HFFc6 (cell line): ENCODE measurements around the gene NUDT14. TPM values are rescaled to one million over a fixed set of nuclear protein-coding genes. Genes with fewer than 3 reads are reported as not detected.
A peak's percentile ranks its signal among the peaks of the same experiment; 100 is the strongest.

Source experiments
- DNase-seq: peaks from one replicate; pipeline ENCODE4 v3.0.0-alpha.2; 2018
- H3K27ac Mint-ChIP-seq: 2 replicates; pipeline ENCODE4 v1.8.0; 2020; ENCODE audit warnings: mild to moderate bottlenecking, mixed read lengths
- H3K27me3 Mint-ChIP-seq: 2 replicates; pipeline ENCODE4 v1.8.0; 2021; ENCODE audit warnings: mild to moderate bottlenecking, moderate library complexity, mixed read lengths; ENCODE audit not compliant: insufficient read depth
- H3K36me3 Mint-ChIP-seq: 2 replicates; pipeline ENCODE4 v1.8.0; 2021; ENCODE audit warnings: low read depth, mixed read lengths
- H3K4me1 Mint-ChIP-seq: 2 replicates; pipeline ENCODE4 v1.8.0; 2020; ENCODE audit warnings: low read depth, mixed read lengths
- H3K4me3 Mint-ChIP-seq: 2 replicates; pipeline ENCODE4 v1.8.0; 2020; ENCODE audit warnings: mild to moderate bottlenecking, moderate library complexity, mixed read lengths
- H3K9me3 Mint-ChIP-seq: 2 replicates; pipeline ENCODE4 v1.8.0; 2020; ENCODE audit warnings: mild to moderate bottlenecking, mixed read lengths
- CTCF ChIP-seq: fragments of 200-600 bp; sonication (generic); IDR thresholded peaks from 2 replicates; pipeline ENCODE4 v1.5.0; 2021; ENCODE audit warnings: antibody characterized with exemption, mild to moderate bottlenecking
- microRNA-seq: library from miRNA; unstranded; fragments of <30 nt; microRNA quantifications from one replicate; pipeline ENCODE4, GENCODE V29; 2019
- total RNA-seq, 6 experiments: library from RNA; stranded (reverse); fragmentation: NEBNext Ultra II Directional; extraction: Animal tissue kit (Norgen Biotek cat#: 25700); gene quantifications; 2 replicates in 1 of 6; 3 replicates in 5 of 6; pipeline ENCODE4 v1.2.3, GENCODE V29; 2021

NUDT14 gene
- total RNA-seq, 6 experiments from 2014 or later, result 9.8 to 13.3 (median 11.0) TPM

GRCh38 chr14:105126126-105126980, 54.8 kb downstream of the NUDT14 start:
- no peak overlapping the region for H3K4me3 Mint-ChIP-seq
- no peak overlapping the region for H3K27ac Mint-ChIP-seq

GRCh38 chr14:105124823-105125222, 56.3 kb downstream of the NUDT14 start:
- Mint-ChIP-seq H3K27ac (no peak overlapping the region), H3K4me1 (no peaks in the 10 kb centered on the region), H3K4me3 (no peak overlapping the region), H3K27me3 (peaks cover 42% of the 10 kb centered on the region), H3K9me3 (peaks cover 18% of the 10 kb centered on the region), H3K36me3 (peaks cover 4% of the 10 kb centered on the region)
- TF ChIP-seq CTCF, result no peak
- DNase-seq, result no peak

More at GRCh38 chr14:105126126-105126980, 54.8 kb downstream of the NUDT14 start:
- DNase-seq, result no peak
- TF ChIP-seq CTCF, result no peak
- peaks cover 4% of the 10 kb centered on the region for H3K36me3 Mint-ChIP-seq
- H3K4me1 Mint-ChIP-seq, result no peaks in the 10 kb centered on the region
- H3K9me3 Mint-ChIP-seq, result peaks cover 16% of the 10 kb centered on the region
- H3K27me3 Mint-ChIP-seq, result peaks cover 43% of the 10 kb centered on the region

- Mint-ChIP-seq H3K36me3 (peaks cover 4% of the 10 kb centered on the region), H3K4me3 (peak overlapping the region; percentile 14; the same call in 1 of the 2 replicates), H3K9me3 (peaks cover 18% of the 10 kb centered on the region), H3K4me1 (no peaks in the 10 kb centered on the region), H3K27me3 (peaks cover 37% of the 10 kb centered on the region), H3K27ac (no peak overlapping the region)
- TF ChIP-seq CTCF, result no peak
- DNase-seq, result no peak
Measured at GRCh38 chr14:105123981-105124765, 56.9 kb downstream of the NUDT14 start.

GRCh38 chr14:105123064-105123665, 57.9 kb downstream of the NUDT14 start:
- Mint-ChIP-seq H3K9me3 (peaks cover 18% of the 10 kb centered on the region), H3K27ac (no peak overlapping the region)

More at GRCh38 chr14:105123064-105123665, 57.9 kb downstream of the NUDT14 start:
- Mint-ChIP-seq H3K36me3 (peaks cover 4% of the 10 kb centered on the region), H3K27me3 (peaks cover 37% of the 10 kb centered on the region), H3K4me3 (no peak overlapping the region), H3K4me1 (no peaks in the 10 kb centered on the region)
- TF ChIP-seq CTCF, result no peak
- no peak for DNase-seq

Small RNAs within 50 kb of the gene (microRNA-seq; reads per million reads assigned to microRNA genes)
- not detected for gene MIR6765

Other genes starting within 250 kb of the NUDT14 start
- gene AHNAK2, start 202.9 kb downstream of the NUDT14 start, total RNA-seq, result 10 to 100 TPM; 50.2 to 76.2 (median 73.7) TPM
- 10 to 100 TPM in 2 of 6 experiments, 1 to 10 TPM in 4; 5.9 to 12.3 (median 7.9) TPM for gene CLBA1, start 195.5 kb downstream of the NUDT14 start, total RNA-seq
- gene CDCA4, start 160.2 kb downstream of the NUDT14 start, total RNA-seq, result 10 to 100 TPM; 11.6 to 20.3 (median 18.4) TPM
- under 1 TPM in 2 of 6 experiments, not detected in 4; 0.05 to 0.14 TPM for gene GPR132, start 115.9 kb downstream of the NUDT14 start, total RNA-seq
- gene JAG2, start 12.5 kb downstream of the NUDT14 start, total RNA-seq, result under 1 TPM; 0.23 to 0.76 (median 0.42) TPM
- 10 to 100 TPM; 44.3 to 58.6 (median 53.2) TPM for gene BTBD6, start 67.2 kb upstream of the NUDT14 start, total RNA-seq
- gene BRF1, start 119.7 kb upstream of the NUDT14 start, total RNA-seq, result 10 to 100 TPM; 20.1 to 25.8 (median 21.8) TPM
- 10 to 100 TPM; 33.5 to 38.5 (median 35.2) TPM for gene PACS2, start 133.4 kb upstream of the NUDT14 start, total RNA-seq
- gene TEX22, start 217.2 kb upstream of the NUDT14 start, total RNA-seq, result 1 to 10 TPM in 2 of 6 experiments, under 1 TPM in 4; 0.34 to 2.1 (median 0.76) TPM
- gene MTA1, start 238.5 kb upstream of the NUDT14 start, total RNA-seq, result 10 to 100 TPM; 67.5 to 71.3 (median 69.2) TPM